Brain microvascular endothelial cell (primary cell): ENCODE results near the gene KCNH2.

ENCODE experiments used
- DNase-seq: peaks from one replicate; pipeline ENCODE4 v3.0.0-alpha.2; 2020
- H3K27ac ChIP-seq: fragments of 250-450 bp; sonication (Bioruptor Pico); 2 replicates; pipeline ENCODE4 v1.5.1; 2020; ENCODE audit warnings: mild to moderate bottlenecking, moderate library complexity
- H3K27me3 ChIP-seq: fragments of 250-450 bp; sonication (Bioruptor Pico); replicated peaks from 2 replicates; pipeline ENCODE4 v1.5.1; 2020; ENCODE audit warnings: mild to moderate bottlenecking
- H3K36me3 ChIP-seq: fragments of 250-450 bp; sonication (Bioruptor Pico); replicated peaks from 2 replicates; pipeline ENCODE4 v1.5.1; 2020; ENCODE audit warnings: mild to moderate bottlenecking
- H3K4me3 ChIP-seq: 2 replicates; pipeline ENCODE4 v1.5.1; 2011; ENCODE audit warnings: low read depth, mild to moderate bottlenecking, control low read depth, low read length, moderate library complexity
- in situ Hi-C: cut with HindIII; loops from 2 replicates; pipeline ENCODE4 v1.10.0; 2017; ENCODE audit warnings: low sequenced_read_pairs, low pct_ligation_motif_present
- TF ChIP-seq, protein P1 (sequence below): IDR thresholded peaks from 2 replicates; pipeline ENCODE4 v1.5.1; 2011; ENCODE audit warnings: low read depth, mild to moderate bottlenecking, moderate library complexity, low read length, control low read depth, inconsistent platforms; ENCODE audit errors: missing control alignments

KCNH2 gene

DNA sequence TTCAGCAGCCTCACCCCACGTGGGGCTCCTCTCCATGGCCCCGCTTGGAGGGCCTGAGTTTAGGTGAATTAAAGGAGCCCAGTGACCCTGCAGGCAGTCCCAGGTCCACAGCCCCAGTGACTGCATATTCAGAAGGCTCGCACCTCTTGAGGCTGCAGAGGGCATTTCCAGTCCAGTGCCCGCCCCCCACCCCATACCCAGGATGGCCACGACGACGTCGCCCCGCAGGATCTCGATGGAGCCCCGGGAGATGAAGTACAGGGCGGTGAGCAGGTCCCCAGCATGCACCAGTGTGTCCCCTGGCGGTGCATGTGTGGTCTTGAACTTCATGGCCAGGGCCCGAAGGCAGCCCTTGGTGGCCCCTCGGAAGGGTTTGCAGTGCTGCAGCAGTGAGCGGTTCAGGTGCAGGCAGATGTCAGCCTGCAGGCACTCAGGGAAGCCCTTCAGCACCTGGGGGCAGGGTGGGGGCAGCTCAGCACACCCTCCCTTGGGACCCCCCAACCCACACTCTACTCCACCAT is 28.1 kb downstream of the KCNH2 start:
- TF ChIP-seq, protein P1, sequence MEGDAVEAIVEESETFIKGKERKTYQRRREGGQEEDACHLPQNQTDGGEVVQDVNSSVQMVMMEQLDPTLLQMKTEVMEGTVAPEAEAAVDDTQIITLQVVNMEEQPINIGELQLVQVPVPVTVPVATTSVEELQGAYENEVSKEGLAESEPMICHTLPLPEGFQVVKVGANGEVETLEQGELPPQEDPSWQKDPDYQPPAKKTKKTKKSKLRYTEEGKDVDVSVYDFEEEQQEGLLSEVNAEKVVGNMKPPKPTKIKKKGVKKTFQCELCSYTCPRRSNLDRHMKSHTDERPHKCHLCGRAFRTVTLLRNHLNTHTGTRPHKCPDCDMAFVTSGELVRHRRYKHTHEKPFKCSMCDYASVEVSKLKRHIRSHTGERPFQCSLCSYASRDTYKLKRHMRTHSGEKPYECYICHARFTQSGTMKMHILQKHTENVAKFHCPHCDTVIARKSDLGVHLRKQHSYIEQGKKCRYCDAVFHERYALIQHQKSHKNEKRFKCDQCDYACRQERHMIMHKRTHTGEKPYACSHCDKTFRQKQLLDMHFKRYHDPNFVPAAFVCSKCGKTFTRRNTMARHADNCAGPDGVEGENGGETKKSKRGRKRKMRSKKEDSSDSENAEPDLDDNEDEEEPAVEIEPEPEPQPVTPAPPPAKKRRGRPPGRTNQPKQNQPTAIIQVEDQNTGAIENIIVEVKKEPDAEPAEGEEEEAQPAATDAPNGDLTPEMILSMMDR = no peak

DNA sequence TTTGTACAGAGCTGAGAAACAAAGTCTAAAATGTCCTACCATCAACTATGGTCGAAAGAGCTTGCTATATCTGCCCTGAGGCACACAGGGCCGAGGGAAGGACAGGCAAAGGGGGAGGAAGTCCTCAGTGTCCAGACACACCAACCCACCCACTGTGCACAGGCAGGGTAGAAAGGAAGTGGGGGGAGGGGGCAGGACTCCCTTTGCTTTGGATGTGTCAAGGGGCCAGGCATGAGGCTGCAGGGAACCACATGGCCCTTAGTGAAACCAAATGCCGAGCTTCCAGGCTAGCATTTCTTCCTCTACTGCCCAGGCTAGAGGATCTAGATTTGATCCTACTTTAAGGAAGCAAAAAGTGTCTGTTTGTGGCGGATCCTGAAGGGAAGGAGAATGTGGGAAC is 28.6 kb downstream of the KCNH2 start:
- in situ Hi-C loops = no loop called here
- no peak for DNase-seq
- Histone ChIP-seq H3K4me3 (no peak overlapping the region), H3K27ac (no peak overlapping the region), H3K36me3 (no peaks in the 10 kb centered on the region), H3K27me3 (no peaks in the 10 kb centered on the region)
- TF ChIP-seq, protein P1 = no peak

More for the DNA sequence above, 28.1 kb downstream of the KCNH2 start:
- H3K4me3 ChIP-seq = no peak overlapping the region
- no peaks in the 10 kb centered on the region for H3K36me3 ChIP-seq
- no peaks in the 10 kb centered on the region for H3K27me3 ChIP-seq
- in situ Hi-C loops = no loop called here
- H3K27ac ChIP-seq = no peak overlapping the region
- no peak for DNase-seq

DNA sequence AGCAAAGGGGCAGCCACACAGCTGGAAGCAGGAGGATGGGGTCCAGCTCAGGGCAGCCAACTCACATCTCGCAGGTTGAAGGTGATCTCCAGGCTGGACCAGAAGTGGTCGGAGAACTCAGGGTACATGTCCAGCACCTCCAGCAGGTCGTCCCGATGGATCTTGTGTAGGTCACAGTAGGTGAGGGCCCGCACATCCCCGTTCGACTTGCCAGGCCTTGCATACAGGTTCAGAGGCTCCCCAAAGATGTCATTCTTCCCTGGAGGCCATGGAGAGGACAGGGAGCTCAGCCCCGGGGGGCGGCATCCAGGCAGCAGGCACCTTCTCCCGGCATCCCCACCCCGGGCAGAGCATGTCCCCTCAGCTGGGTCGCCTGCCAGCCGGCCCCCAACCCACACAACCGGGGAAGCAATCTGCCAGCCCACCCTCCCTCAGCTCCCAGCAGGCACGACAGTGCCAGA is 29.3 kb downstream of the KCNH2 start:
- no peak for DNase-seq
- TF ChIP-seq, protein P1 = no peak
- Histone ChIP-seq H3K4me3 (no peak overlapping the region), H3K27me3 (no peaks in the 10 kb centered on the region), H3K36me3 (no peaks in the 10 kb centered on the region), H3K27ac (no peak overlapping the region)
- in situ Hi-C loops = no loop called here

DNA sequence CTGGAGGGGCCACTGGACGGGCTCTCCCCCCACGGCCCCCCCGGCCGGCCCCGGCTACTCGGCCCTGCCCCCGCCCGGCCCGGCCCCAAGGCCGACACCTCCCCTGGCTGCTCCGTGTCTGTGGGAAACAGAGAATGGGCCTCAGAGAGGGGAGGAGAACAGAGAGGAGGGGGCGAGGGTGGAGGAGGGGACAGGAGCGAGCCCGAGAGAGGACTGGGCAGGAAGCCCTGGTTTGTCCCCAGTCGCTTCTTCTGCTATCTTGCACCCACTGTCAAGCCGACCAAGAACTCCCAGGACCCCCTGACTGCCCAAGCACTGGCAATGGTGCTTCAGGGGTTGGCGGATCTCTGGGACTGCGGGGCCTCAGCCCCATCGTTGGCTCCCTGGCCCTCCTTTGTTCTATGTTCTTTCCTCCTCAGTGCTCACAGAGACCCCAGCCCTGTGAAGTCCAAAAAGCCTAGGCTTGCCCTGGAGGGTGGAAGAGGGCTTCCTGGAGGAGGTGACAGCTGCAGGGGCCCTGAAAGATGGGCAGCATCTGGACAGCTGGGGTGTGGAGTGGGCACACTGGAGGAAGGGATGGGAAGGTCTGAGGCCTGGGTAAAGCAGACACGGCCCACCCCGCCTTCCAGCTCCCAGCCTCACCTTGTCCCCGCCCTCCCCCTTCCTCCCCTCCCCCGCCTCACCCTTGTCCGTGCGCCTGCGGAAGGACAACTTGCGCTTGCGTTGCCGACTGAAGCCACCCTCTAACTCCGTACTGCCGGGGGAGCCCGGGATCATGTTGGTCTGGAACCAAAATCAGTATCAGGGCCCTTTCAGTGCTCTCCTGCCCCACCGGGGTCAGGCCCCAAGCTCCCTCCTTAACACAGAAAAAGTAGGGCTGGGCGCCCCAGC is 30.1 kb downstream of the KCNH2 start:
- in situ Hi-C loops = no loop called here
- Histone ChIP-seq H3K36me3 (no peaks in the 10 kb centered on the region), H3K4me3 (no peak overlapping the region), H3K27ac (no peak overlapping the region), H3K27me3 (no peaks in the 10 kb centered on the region)
- TF ChIP-seq, protein P1 = no peak
- DNase-seq = no peak

DNA sequence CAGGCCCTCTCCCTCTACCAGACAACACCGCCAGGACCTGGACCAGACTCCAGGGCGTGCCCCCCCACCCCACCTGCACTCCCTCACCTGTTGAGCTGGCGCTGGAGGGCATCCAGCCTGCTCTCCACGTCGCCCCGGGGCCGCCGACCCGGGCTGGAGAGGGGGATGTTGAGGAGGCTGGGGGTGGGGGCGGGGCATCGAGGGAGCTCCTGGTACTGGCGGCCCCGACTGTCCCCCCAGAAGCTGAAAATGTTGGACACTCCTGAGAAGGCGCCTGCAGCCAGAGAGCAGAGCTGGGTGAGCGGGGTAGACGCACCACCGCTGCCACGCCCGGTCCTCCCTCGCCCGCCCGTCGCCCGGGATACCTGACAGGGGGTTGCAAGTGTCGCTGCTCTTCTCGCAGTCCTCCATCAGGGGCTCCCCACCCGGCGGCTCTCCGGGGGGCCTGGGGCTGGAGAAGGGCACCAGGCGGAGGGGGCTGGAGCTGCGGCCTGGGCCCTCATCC is 30.8 kb downstream of the KCNH2 start:
- TF ChIP-seq, protein P1 = no peak
- Histone ChIP-seq H3K36me3 (no peaks in the 10 kb centered on the region), H3K27me3 (no peaks in the 10 kb centered on the region), H3K4me3 (no peak overlapping the region), H3K27ac (no peak overlapping the region)
- in situ Hi-C loops = no loop called here
- no peak for DNase-seq
